H9 (cell line): ENCODE measurements around the gene CENPP. TPM values are rescaled to one million over a fixed set of nuclear protein-coding genes. Genes with fewer than 3 reads are reported as not detected.

Experiments used
- DNase-seq: peaks from one replicate; pipeline ENCODE4 v3.0.0-alpha.2; 2017
- H2AFZ ChIP-seq: one replicate; pipeline ENCODE4 v1.6.1; 2013; ENCODE audit warnings: mild to moderate bottlenecking, low read length, control low read depth, moderate library complexity
- H2AK5ac ChIP-seq: 2 replicates; pipeline ENCODE4 v1.6.1; 2013; ENCODE audit warnings: low read length, control low read depth, mixed read lengths; ENCODE audit not compliant: insufficient read length
- H2BK120ac ChIP-seq: one replicate; pipeline ENCODE4 v1.6.1; 2013; ENCODE audit warnings: low read depth, mild to moderate bottlenecking, low read length, control low read depth, inconsistent platforms; ENCODE audit not compliant: poor library complexity, severe bottlenecking
- H2BK12ac ChIP-seq: 2 replicates; pipeline ENCODE4 v1.6.1; 2013; ENCODE audit warnings: low read length, control low read depth, mixed read lengths, low read depth; ENCODE audit not compliant: insufficient read length
- H2BK15ac ChIP-seq: 2 replicates; pipeline ENCODE4 v1.6.1; 2013; ENCODE audit warnings: low read depth, low read length, control low read depth
- H2BK20ac ChIP-seq: one replicate; pipeline ENCODE4 v1.6.1; 2013; ENCODE audit warnings: low read depth, mild to moderate bottlenecking, low read length, control low read depth, inconsistent platforms; ENCODE audit not compliant: poor library complexity, severe bottlenecking
- H2BK5ac ChIP-seq: 2 replicates; pipeline ENCODE4 v1.6.1; 2013; ENCODE audit warnings: low read length, control low read depth, mixed read lengths; ENCODE audit not compliant: insufficient read length
- H3K14ac ChIP-seq: 2 replicates; pipeline ENCODE4 v1.6.1; 2013; ENCODE audit warnings: low read length, control low read depth; ENCODE audit not compliant: insufficient read depth
- H3K18ac ChIP-seq: 2 replicates; pipeline ENCODE4 v1.6.1; 2013; ENCODE audit warnings: low read depth, mild to moderate bottlenecking, mixed read lengths, low read length, control low read depth; ENCODE audit not compliant: insufficient read length
- H3K23ac ChIP-seq: 2 replicates; pipeline ENCODE4 v1.6.1; 2013; ENCODE audit warnings: low read length, control low read depth, mixed read lengths, low read depth; ENCODE audit not compliant: insufficient read length
- H3K23me2 ChIP-seq: 2 replicates; pipeline ENCODE4 v1.6.1; 2013; ENCODE audit warnings: low read depth, mild to moderate bottlenecking, mixed read lengths, low read length, control low read depth; ENCODE audit not compliant: insufficient read length, poor library complexity, severe bottlenecking
- H3K27ac ChIP-seq: 2 replicates; pipeline ENCODE4 v1.5.1; 2013; ENCODE audit warnings: low read length, control low read depth, mixed read lengths, low read depth; ENCODE audit not compliant: insufficient read length
- H3K27me3 ChIP-seq: 2 replicates; pipeline ENCODE4 v1.6.1; 2013; ENCODE audit warnings: low read length, control low read depth, inconsistent platforms; ENCODE audit not compliant: insufficient read depth
- H3K4ac ChIP-seq: 2 replicates; pipeline ENCODE4 v1.6.1; 2013; ENCODE audit warnings: low read depth, mild to moderate bottlenecking, control low read depth, inconsistent platforms, low read length, moderate library complexity
- H3K4me1 ChIP-seq: 2 replicates; pipeline ENCODE4 v1.6.1; 2013; ENCODE audit warnings: low read length, control low read depth, inconsistent platforms; ENCODE audit not compliant: insufficient read depth
- H3K4me2 ChIP-seq: 2 replicates; pipeline ENCODE4 v1.6.1; 2013; ENCODE audit warnings: low read length, control low read depth, mixed read lengths; ENCODE audit not compliant: insufficient read length, insufficient read depth
- H3K56ac ChIP-seq: 2 replicates; pipeline ENCODE4 v1.6.1; 2013; ENCODE audit warnings: low read depth, mild to moderate bottlenecking, mixed read lengths, low read length, control low read depth; ENCODE audit not compliant: insufficient read length
- H3K79me1 ChIP-seq: 2 replicates; pipeline ENCODE4 v1.6.1; 2013; ENCODE audit warnings: low read depth, mild to moderate bottlenecking, moderate library complexity, low read length, control low read depth, inconsistent platforms; ENCODE audit not compliant: insufficient read depth, poor library complexity, severe bottlenecking
- H3K79me2 ChIP-seq: 2 replicates; pipeline ENCODE4 v1.6.1; 2013; ENCODE audit warnings: low read length, control low read depth, inconsistent platforms; ENCODE audit not compliant: insufficient read depth
- H3K9ac ChIP-seq: 2 replicates; pipeline ENCODE4 v1.6.1; 2013; ENCODE audit warnings: low read length, control low read depth, mixed read lengths; ENCODE audit not compliant: insufficient read length; ENCODE audit errors: extremely low read depth
- H3K9me3 ChIP-seq: one replicate; pipeline ENCODE4 v1.6.1; 2013; ENCODE audit warnings: low read depth, low read length, inconsistent platforms; ENCODE audit not compliant: control insufficient read depth
- H3T11ph ChIP-seq: one replicate; pipeline ENCODE4 v1.6.1; 2013; ENCODE audit warnings: mild to moderate bottlenecking, low read length, control low read depth, inconsistent platforms
- H4K20me1 ChIP-seq: one replicate; pipeline ENCODE4 v1.6.1; 2013; ENCODE audit not compliant: control insufficient read depth, insufficient read length, insufficient read depth
- H4K5ac ChIP-seq: 2 replicates; pipeline ENCODE4 v1.6.1; 2013; ENCODE audit warnings: low read depth, mild to moderate bottlenecking, mixed read lengths, low read length, control low read depth; ENCODE audit not compliant: insufficient read length
- H4K8ac ChIP-seq: replicated peaks from 2 replicates; pipeline ENCODE4 v1.6.1; 2013; ENCODE audit warnings: low read length, control low read depth, mixed read lengths, low read depth; ENCODE audit not compliant: insufficient read length
- H4K91ac ChIP-seq: 2 replicates; pipeline ENCODE4 v1.6.1; 2013; ENCODE audit warnings: low read depth, mild to moderate bottlenecking, moderate library complexity, mixed read lengths, low read length, control low read depth; ENCODE audit not compliant: insufficient read length
- H3K27ac Mint-ChIP-seq, 3 experiments: 2 replicates in 2 of 3; 3 replicates in 1 of 3; pipeline ENCODE4 v1.8.0; 2020 to 2021; ENCODE audit warnings: mixed read lengths in 3 of 3, mild to moderate bottlenecking in 1 of 3, moderate library complexity in 1 of 3
- H3K27me3 Mint-ChIP-seq: 2 replicates; pipeline ENCODE4 v1.8.0; 2021; ENCODE audit warnings: low read depth, mild to moderate bottlenecking, moderate library complexity, mixed read lengths
- H3K36me3 Mint-ChIP-seq, 3 experiments: 2 replicates in 2 of 3; 3 replicates in 1 of 3; pipeline ENCODE4 v1.8.0; 2020 to 2021; ENCODE audit warnings: low read depth in 3 of 3, mixed read lengths in 3 of 3; ENCODE audit not compliant: insufficient read depth in 1 of 3
- H3K4me1 Mint-ChIP-seq, 2 experiments: 2 replicates each; pipeline ENCODE4 v1.8.0; 2020; ENCODE audit warnings: mixed read lengths in 2 of 2
- H3K4me3 Mint-ChIP-seq, 2 experiments: 2 replicates in 1 of 2; 3 replicates in 1 of 2; pipeline ENCODE4 v1.8.0; 2020 to 2021; ENCODE audit warnings: mild to moderate bottlenecking in 2 of 2, mixed read lengths in 2 of 2, moderate library complexity in 1 of 2
- H3K9me3 Mint-ChIP-seq, 2 experiments: 2 replicates in 1 of 2; 3 replicates in 1 of 2; pipeline ENCODE4 v1.8.0; 2020; ENCODE audit warnings: mild to moderate bottlenecking in 2 of 2, mixed read lengths in 2 of 2, moderate library complexity in 1 of 2
- CTCF ChIP-seq: fragments of 200-600 bp; sonication (generic); conservative IDR thresholded peaks from 3 replicates; pipeline ENCODE4 v1.8.0; 2021; ENCODE audit warnings: antibody characterized with exemption, mild to moderate bottlenecking
- WGBS: extraction: QIAGEN DNeasy Blood & Tissue Kit; methylation state at CpG from one replicate; pipeline ENCODE4 v1.1.7; 2013; ENCODE audit warnings: missing lambda C conversion rate, low lambda C conversion rate, mixed read lengths; ENCODE audit not compliant: insufficient read length; ENCODE audit errors: extremely low coverage; 5-methylcytosine and 5-hydroxymethylcytosine counted together
- total RNA-seq: library from RNA; stranded (reverse); gene quantifications from 2 replicates; pipeline ENCODE4 v1.2.1, GENCODE V29; 2021

CENPP gene
- total RNA-seq, 1 experiment from 2014 or later, result 9.1 TPM

- Histone ChIP-seq H3K4me1 (no peaks in the 10 kb centered on the region), H2BK20ac (no peak overlapping the region), H2BK5ac (no peak overlapping the region), H3T11ph (no peak overlapping the region), H4K5ac (no peak overlapping the region), H3K9me3 (no peaks in the 10 kb centered on the region), H3K56ac (no peak overlapping the region), H2BK15ac (no peak overlapping the region), H2BK120ac (no peak overlapping the region), H3K4ac (no peak overlapping the region), H4K8ac (no peak overlapping the region), H3K18ac (no peak overlapping the region), H3K27ac (no peak overlapping the region), H3K9ac (no peak overlapping the region), H3K14ac (no peak overlapping the region), H4K91ac (no peak overlapping the region), H3K23me2 (no peaks in the 10 kb centered on the region), H2AK5ac (no peak overlapping the region), H3K79me1 (no peaks in the 10 kb centered on the region), H3K27me3 (no peaks in the 10 kb centered on the region), H3K79me2 (no peaks in the 10 kb centered on the region), H4K20me1 (no peaks in the 10 kb centered on the region), H2BK12ac (no peak overlapping the region), H3K23ac (no peak overlapping the region), H3K4me2 (no peak overlapping the region), H2AFZ (no peak overlapping the region)
- TF ChIP-seq CTCF, result no peak
- H3K27ac Mint-ChIP-seq, result peak overlapping the region in 1 of 3 experiments; percentile 78; a peak in 1 of 7 replicates
- no peak overlapping the region for H3K4me3 Mint-ChIP-seq
- H3K9me3 Mint-ChIP-seq, result no peaks in the 10 kb centered on the region
- no peaks in the 10 kb centered on the region for H3K4me1 Mint-ChIP-seq
- WGBS, result no CpG with 5 or more reads among the region's 11 CpGs
- H3K27me3 Mint-ChIP-seq, result no peaks in the 10 kb centered on the region
- H3K36me3 Mint-ChIP-seq, result peaks cover 5 to 62% (median 20%) of the 10 kb centered on the region in 3 experiments
- peak; percentile 5 for DNase-seq
Observed at GRCh38 chr9:92616199-92616641, 290.5 kb downstream of the CENPP start.
